HEK293 (cell line): ENCODE measurements around the gene DIP2C.

Experiments
- CTCF ChIA-PET: fragments of 350-600 bp; formaldehyde crosslinking; extraction: SDS; loops from one replicate; lab custom pipeline; 2021; ENCODE audit warnings: antibody characterized with exemption; lab: Yijun Ruan, JAX
- POLR2A ChIA-PET: fragments of 300-600 bp; formaldehyde crosslinking; extraction: SDS; loops from one replicate; lab custom pipeline; 2020; ENCODE audit warnings: antibody characterized with exemption, inconsistent platforms; lab: Yijun Ruan, JAX
- H3K27ac ChIP-seq: fragments of 200-500 bp; sonication (Bioruptor generic); 2 replicates; pipeline ENCODE4 v1.5.1; 2014; ENCODE audit warnings: low read depth, low read length, control low read depth, inconsistent platforms; ENCODE audit errors: extremely low read depth
- H3K36me3 ChIP-seq, 2 experiments: fragments of 200-500 bp in 1 of 2; sonication (Bioruptor generic) in 1 of 2; 1 replicate in 1 of 2; 2 replicates in 1 of 2; pipeline ENCODE4 v1.5.1; 2014 to 2017; ENCODE audit warnings: inconsistent platforms in 2 of 2, low read length in 2 of 2; ENCODE audit not compliant: control insufficient read depth in 2 of 2, insufficient read depth in 1 of 2
- H3K4me1 ChIP-seq: fragments of 200-500 bp; sonication (Bioruptor generic); 2 replicates; pipeline ENCODE4 v1.5.1; 2014; ENCODE audit warnings: mild to moderate bottlenecking, low read length, inconsistent platforms; ENCODE audit not compliant: control insufficient read depth, insufficient read depth
- H3K4me3 ChIP-seq: 2 replicates; pipeline ENCODE4 v1.5.1; 2011; ENCODE audit warnings: low read depth, mild to moderate bottlenecking, control low read depth, low read length, moderate library complexity
- H3K9me3 ChIP-seq: fragments of 200-500 bp; sonication (Bioruptor generic); 2 replicates; pipeline ENCODE4 v1.5.1; 2014; ENCODE audit warnings: low read depth, low read length, inconsistent platforms; ENCODE audit not compliant: control insufficient read depth, insufficient read depth
- EGR2 ChIP-seq: fragments of 450-650 bp; formaldehyde crosslinking; IDR thresholded peaks from 2 replicates; pipeline ENCODE4 v1.5.1; 2016; ENCODE audit warnings: low read depth, missing biosample characterization, missing genetic modification characterization
- GLI4 ChIP-seq: fragments of 450-650 bp; formaldehyde crosslinking; IDR thresholded peaks from 2 replicates; pipeline ENCODE4 v1.5.1; 2016; ENCODE audit warnings: missing biosample characterization, missing genetic modification characterization
- KLF10 ChIP-seq: fragments of 450-650 bp; IDR thresholded peaks from 2 replicates; pipeline ENCODE4 v1.5.1; 2018; ENCODE audit warnings: missing biosample characterization, mild to moderate bottlenecking, missing genetic modification characterization
- KLF16 ChIP-seq: fragments of 450-650 bp; formaldehyde crosslinking; IDR thresholded peaks from 2 replicates; pipeline ENCODE4 v1.5.1; 2017; ENCODE audit warnings: missing biosample characterization, missing genetic modification characterization
- OSR2 ChIP-seq: fragments of 450-650 bp; formaldehyde crosslinking; IDR thresholded peaks from 2 replicates; pipeline ENCODE4 v1.5.1; 2016; ENCODE audit warnings: missing biosample characterization, missing genetic modification characterization
- SETDB1 ChIP-seq: IDR thresholded peaks from one replicate; pipeline ENCODE4 v1.6.1; 2017; ENCODE audit warnings: mild to moderate bottlenecking, low read length, moderate library complexity, mixed read lengths; ENCODE audit not compliant: insufficient read length
- ZBTB21 ChIP-seq: fragments of 450-650 bp; formaldehyde crosslinking; IDR thresholded peaks from 2 replicates; pipeline ENCODE4 v1.5.1; 2017; ENCODE audit warnings: missing biosample characterization, missing genetic modification characterization
- ZFHX2 ChIP-seq: fragments of 450-650 bp; formaldehyde crosslinking; conservative IDR thresholded peaks from 2 replicates; pipeline ENCODE4 v1.5.1; 2016; ENCODE audit warnings: missing biosample characterization, missing genetic modification characterization
- ZIC2 ChIP-seq: fragments of 450-650 bp; formaldehyde crosslinking; IDR thresholded peaks from 2 replicates; pipeline ENCODE4 v1.5.1; 2016; ENCODE audit warnings: missing biosample characterization, missing genetic modification characterization
- ZNF10 ChIP-seq: fragments of 450-650 bp; formaldehyde crosslinking; IDR thresholded peaks from 2 replicates; pipeline ENCODE4 v1.5.1; 2017; ENCODE audit warnings: missing biosample characterization, missing genetic modification characterization
- ZNF112 ChIP-seq: fragments of 450-650 bp; formaldehyde crosslinking; IDR thresholded peaks from 2 replicates; pipeline ENCODE4 v1.5.0; 2017; ENCODE audit warnings: missing biosample characterization, missing genetic modification characterization
- ZNF169 ChIP-seq: fragments of 450-650 bp; formaldehyde crosslinking; IDR thresholded peaks from 2 replicates; pipeline ENCODE4 v1.5.1; 2016; ENCODE audit warnings: missing biosample characterization, missing genetic modification characterization
- ZNF26 ChIP-seq: fragments of 450-650 bp; formaldehyde crosslinking; IDR thresholded peaks from 2 replicates; pipeline ENCODE4 v1.5.1; 2016; ENCODE audit warnings: missing biosample characterization, missing genetic modification characterization
- ZNF280C ChIP-seq: fragments of 450-650 bp; formaldehyde crosslinking; IDR thresholded peaks from 2 replicates; pipeline ENCODE4 v1.5.1; 2016; ENCODE audit warnings: missing biosample characterization, missing genetic modification characterization
- ZNF350 ChIP-seq: fragments of 450-650 bp; formaldehyde crosslinking; IDR thresholded peaks from 2 replicates; pipeline ENCODE4 v1.5.0; 2017; ENCODE audit warnings: missing biosample characterization, mild to moderate bottlenecking, missing genetic modification characterization
- ZNF426 ChIP-seq: fragments of 450-650 bp; formaldehyde crosslinking; IDR thresholded peaks from 2 replicates; pipeline ENCODE4 v1.5.1; 2017; ENCODE audit warnings: missing biosample characterization, missing genetic modification characterization, mild to moderate bottlenecking, inconsistent platforms, moderate library complexity
- ZNF549 ChIP-seq: fragments of 450-650 bp; IDR thresholded peaks from 2 replicates; pipeline ENCODE4 v1.5.1; 2018; ENCODE audit warnings: missing biosample characterization, missing genetic modification characterization, mild to moderate bottlenecking, inconsistent platforms, moderate library complexity
- ZNF561 ChIP-seq: fragments of 450-650 bp; IDR thresholded peaks from 2 replicates; pipeline ENCODE4 v1.5.1; 2018; ENCODE audit warnings: missing biosample characterization, missing genetic modification characterization, borderline replicate concordance
- ZNF585B ChIP-seq: fragments of 450-650 bp; formaldehyde crosslinking; IDR thresholded peaks from 2 replicates; pipeline ENCODE4 v1.5.1; 2016; ENCODE audit warnings: missing biosample characterization, missing genetic modification characterization
- ZNF626 ChIP-seq: fragments of 450-650 bp; sonication (Bioruptor Pico); formaldehyde crosslinking; IDR thresholded peaks from 2 replicates; pipeline ENCODE4 v1.5.1; 2018; ENCODE audit warnings: missing biosample characterization, missing genetic modification characterization, inconsistent platforms
- ZNF654 ChIP-seq: fragments of 450-650 bp; formaldehyde crosslinking; IDR thresholded peaks from 2 replicates; pipeline ENCODE4 v1.5.1; 2016; ENCODE audit warnings: low read depth, missing biosample characterization, missing genetic modification characterization
- ZNF670 ChIP-seq: fragments of 450-650 bp; formaldehyde crosslinking; IDR thresholded peaks from 2 replicates; pipeline ENCODE4 v1.5.1; 2016; ENCODE audit warnings: missing biosample characterization, missing genetic modification characterization, low read depth
- ZNF776 ChIP-seq: fragments of 450-650 bp; formaldehyde crosslinking; IDR thresholded peaks from 2 replicates; pipeline ENCODE4 v1.5.0; 2017; ENCODE audit warnings: missing biosample characterization, missing genetic modification characterization, borderline replicate concordance
- ZSCAN23 ChIP-seq: fragments of 450-650 bp; formaldehyde crosslinking; IDR thresholded peaks from 2 replicates; pipeline ENCODE4 v1.5.1; 2016; ENCODE audit warnings: missing biosample characterization, missing genetic modification characterization

Gene DIP2C

GRCh38 chr10:418226-418625 is 271.2 kb downstream of the DIP2C start:
- H3K9me3 ChIP-seq = no peaks in the 10 kb centered on the region
- H3K4me1 ChIP-seq = no peaks in the 10 kb centered on the region
- CTCF ChIA-PET = no interaction called here
- TF ChIP-seq GLI4 (tag by site-specific recombination) (no peak), ZNF549 (tag by site-specific recombination) (no peak), ZNF654 (tag by site-specific recombination) (no peak), ZNF426 (no peak), ZNF112 (no peak), ZNF626 (tag by site-specific recombination) (no peak), ZSCAN23 (no peak), ZNF561 (tag by site-specific recombination) (no peak), KLF16 (tag by site-specific recombination) (no peak), ZNF776 (tag by site-specific recombination) (no peak), ZNF280C (tag by site-specific recombination) (no peak), ZNF26 (tag by site-specific recombination) (no peak), ZNF10 (tag by site-specific recombination) (no peak)
- peaks cover 0 to 30% of the 10 kb centered on the region in 2 experiments; a peak in 1 of 3 replicates for H3K36me3 ChIP-seq
- no peak overlapping the region for H3K27ac ChIP-seq
- POLR2A ChIA-PET = no interaction called here
- no peak overlapping the region for H3K4me3 ChIP-seq

GRCh38 chr10:416091-416515 is 273.4 kb downstream of the DIP2C start:
- H3K27ac ChIP-seq = no peak overlapping the region
- H3K36me3 ChIP-seq = peaks cover 0 to 30% of the 10 kb centered on the region in 2 experiments; a peak in 1 of 3 replicates
- H3K4me1 ChIP-seq = no peaks in the 10 kb centered on the region
- CTCF ChIA-PET = interaction anchor here (0.7 to 1.2 kb wide), 6 partner anchors 10 to 117 kb away, joined by 3 to 5 read pairs (median 3); no protein-coding TSS in a partner anchor
- H3K9me3 ChIP-seq = no peaks in the 10 kb centered on the region
- no peak for TF ChIP-seq OSR2 (tag by site-specific recombination)
- TF ChIP-seq EGR2 (tag by site-specific recombination) = peak; percentile 95
- no peak for TF ChIP-seq ZBTB21 (tag by site-specific recombination)
- TF ChIP-seq ZNF10 (tag by site-specific recombination) = 0 out of 2 replicates have a peak, but pooled peaks have one; percentile 45
- TF ChIP-seq ZNF585B (tag by site-specific recombination) = no peak
- no peak for TF ChIP-seq KLF10 (tag by site-specific recombination)
- peak; percentile 93 for TF ChIP-seq ZFHX2
- no peak for TF ChIP-seq ZNF169 (tag by site-specific recombination)
- TF ChIP-seq ZIC2 (tag by site-specific recombination) = peak; percentile 20; the same call in 1 of the 2 replicates
- no peak for TF ChIP-seq ZNF350
- TF ChIP-seq SETDB1 = no peak
- no peak for TF ChIP-seq ZNF670 (tag by site-specific recombination)
- POLR2A ChIA-PET = no interaction called here
- no peak overlapping the region for H3K4me3 ChIP-seq
